Activated CD4-positive, alpha-beta T cell treated with anti-CD3 and anti-CD28 coated beads, Interleukin-2, amount 50 U/mL, for 16 hours (primary cell): ENCODE data around the gene MINK1.
A peak's percentile ranks its signal among the peaks of the same experiment; 100 is the strongest.

Source experiments
- DNase-seq: peaks from one replicate; pipeline ENCODE4 v3.0.0-alpha.2; 2020

MINK1 gene

GRCh38 chr17:4938688-4939545, 105.8 kb downstream of the MINK1 start:
- DNase-seq: no peak

- no peak for DNase-seq
These were observed 106.3 kb downstream of the MINK1 start for GRCh38 chr17:4939546-4939795.

GRCh38 chr17:4939796-4940554, 106.8 kb downstream of the MINK1 start, which contains the start of the genes RNF167 and SLC25A11:
Gene RNF167 (plus strand): TSS chr17:4940268. CDS start chr17:4940910, 642 bp downstream.
Gene SLC25A11 (minus strand): TSS chr17:4940046. CDS start chr17:4939910, 136 bp downstream.
- peak; percentile 99 for DNase-seq

- DNase-seq: peak; percentile 62
These were observed 107.6 kb downstream of the MINK1 start for GRCh38 chr17:4940555-4941318.

- no peak for DNase-seq
These were observed 108.1 kb downstream of the MINK1 start for GRCh38 chr17:4941319-4941610.

- no peak for DNase-seq
These were observed 109.8 kb downstream of the MINK1 start for GRCh38 chr17:4942760-4943508.

GRCh38 chr17:4944163-4944553, 111.0 kb downstream of the MINK1 start:
- DNase-seq: peak; percentile 85

GRCh38 chr17:4944554-4945175, 111.5 kb downstream of the MINK1 start:
- peak; percentile 43 for DNase-seq

- DNase-seq: peak; percentile 93
These were observed 112.2 kb downstream of the MINK1 start for GRCh38 chr17:4945176-4945943.

GRCh38 chr17:4945944-4946280, 112.8 kb downstream of the MINK1 start:
- no peak for DNase-seq

- DNase-seq: peak; percentile 18
These were observed 113.3 kb downstream of the MINK1 start for GRCh38 chr17:4946312-4946976.

GRCh38 chr17:4947010-4947410, 113.9 kb downstream of the MINK1 start:
- no peak for DNase-seq
